Mesothelial cell of epicardium (in vitro differentiated cells): ENCODE results near the gene RSPO4. TPM values are rescaled to one million over a fixed set of nuclear protein-coding genes. Genes with fewer than 3 reads are reported as not detected.

Experiments
- DNase-seq, 2 experiments: peaks; one replicate each; pipeline ENCODE4 v3.0.0; 2021; ENCODE audit warnings: low spot score in 2 of 2; ENCODE audit not compliant: unreplicated experiment in 2 of 2
- H3K27ac Mint-ChIP-seq: 2 replicates; pipeline ENCODE4 v1.8.0; 2021; ENCODE audit warnings: mixed read lengths
- H3K27me3 Mint-ChIP-seq: 2 replicates; pipeline ENCODE4 v1.8.0; 2021; ENCODE audit warnings: low read depth, mixed read lengths
- H3K36me3 Mint-ChIP-seq: 2 replicates; pipeline ENCODE4 v1.8.0; 2021; ENCODE audit warnings: mixed read lengths
- H3K4me1 Mint-ChIP-seq: 2 replicates; pipeline ENCODE4 v1.8.0; 2021; ENCODE audit warnings: mixed read lengths
- H3K4me3 Mint-ChIP-seq: 2 replicates; pipeline ENCODE4 v1.8.0; 2021; ENCODE audit warnings: mild to moderate bottlenecking, moderate library complexity, mixed read lengths
- H3K9me3 Mint-ChIP-seq: 2 replicates; pipeline ENCODE4 v1.8.0; 2021; ENCODE audit warnings: mixed read lengths
- total RNA-seq: library from RNA; stranded (reverse); gene quantifications from 3 replicates; pipeline ENCODE4 v1.2.1, GENCODE V29; 2021
- TF ChIP-seq, protein P1 (sequence below): fragments of 200-600 bp; sonication (generic); IDR thresholded peaks from one replicate; pipeline ENCODE4 v1.5.0; 2021; ENCODE audit warnings: antibody characterized with exemption; ENCODE audit not compliant: unreplicated experiment

Gene RSPO4
- total RNA-seq, 1 donor from 2014 or later, result 8.9 TPM

- TF ChIP-seq, protein P1, sequence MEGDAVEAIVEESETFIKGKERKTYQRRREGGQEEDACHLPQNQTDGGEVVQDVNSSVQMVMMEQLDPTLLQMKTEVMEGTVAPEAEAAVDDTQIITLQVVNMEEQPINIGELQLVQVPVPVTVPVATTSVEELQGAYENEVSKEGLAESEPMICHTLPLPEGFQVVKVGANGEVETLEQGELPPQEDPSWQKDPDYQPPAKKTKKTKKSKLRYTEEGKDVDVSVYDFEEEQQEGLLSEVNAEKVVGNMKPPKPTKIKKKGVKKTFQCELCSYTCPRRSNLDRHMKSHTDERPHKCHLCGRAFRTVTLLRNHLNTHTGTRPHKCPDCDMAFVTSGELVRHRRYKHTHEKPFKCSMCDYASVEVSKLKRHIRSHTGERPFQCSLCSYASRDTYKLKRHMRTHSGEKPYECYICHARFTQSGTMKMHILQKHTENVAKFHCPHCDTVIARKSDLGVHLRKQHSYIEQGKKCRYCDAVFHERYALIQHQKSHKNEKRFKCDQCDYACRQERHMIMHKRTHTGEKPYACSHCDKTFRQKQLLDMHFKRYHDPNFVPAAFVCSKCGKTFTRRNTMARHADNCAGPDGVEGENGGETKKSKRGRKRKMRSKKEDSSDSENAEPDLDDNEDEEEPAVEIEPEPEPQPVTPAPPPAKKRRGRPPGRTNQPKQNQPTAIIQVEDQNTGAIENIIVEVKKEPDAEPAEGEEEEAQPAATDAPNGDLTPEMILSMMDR, result no peak
- no peak overlapping the region for H3K4me3 Mint-ChIP-seq
- no peaks in the 10 kb centered on the region for H3K4me1 Mint-ChIP-seq
- no peaks in the 10 kb centered on the region for H3K36me3 Mint-ChIP-seq
- no peak overlapping the region for H3K27ac Mint-ChIP-seq
- no peak for DNase-seq
- H3K9me3 Mint-ChIP-seq, result no peaks in the 10 kb centered on the region
- H3K27me3 Mint-ChIP-seq, result peaks cover 17% of the 10 kb centered on the region
Observed at GRCh38 chr20:1022871-1023270, 20.8 kb upstream of the RSPO4 start.

GRCh38 chr20:1020614-1021013, 18.5 kb upstream of the RSPO4 start:
- Mint-ChIP-seq H3K4me3 (no peak overlapping the region), H3K27ac (no peak overlapping the region), H3K4me1 (no peaks in the 10 kb centered on the region), H3K36me3 (no peaks in the 10 kb centered on the region), H3K9me3 (no peaks in the 10 kb centered on the region), H3K27me3 (peaks cover 20% of the 10 kb centered on the region)
- no peak for DNase-seq
- TF ChIP-seq, protein P1, result no peak

- H3K9me3 Mint-ChIP-seq, result no peaks in the 10 kb centered on the region
- H3K27me3 Mint-ChIP-seq, result peaks cover 21% of the 10 kb centered on the region
- no peak overlapping the region for H3K4me3 Mint-ChIP-seq
- no peak for DNase-seq
- no peak overlapping the region for H3K27ac Mint-ChIP-seq
- no peaks in the 10 kb centered on the region for H3K4me1 Mint-ChIP-seq
- H3K36me3 Mint-ChIP-seq, result no peaks in the 10 kb centered on the region
- TF ChIP-seq, protein P1, result no peak
Observed at GRCh38 chr20:1019344-1019743, 17.2 kb upstream of the RSPO4 start.

DNA sequence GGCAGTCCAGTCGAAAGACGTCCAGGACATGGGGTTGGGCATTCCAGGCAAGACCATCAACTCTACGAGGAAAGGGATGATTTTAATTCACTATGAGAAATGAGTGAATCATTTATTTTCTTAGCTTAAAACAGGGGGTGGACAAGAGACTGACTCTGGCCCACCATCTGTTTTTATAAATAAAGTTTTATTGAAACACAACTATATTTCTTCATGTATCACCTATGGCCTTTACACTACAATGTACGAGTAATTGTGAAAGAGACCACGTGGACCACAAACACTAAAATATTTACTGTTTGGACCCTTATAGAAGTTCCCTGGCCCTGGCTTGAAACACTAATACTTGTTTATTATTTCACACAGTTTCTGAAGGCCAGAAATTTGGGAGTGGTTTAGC, 15.6 kb upstream of the RSPO4 start:
- no peak for DNase-seq
- H3K9me3 Mint-ChIP-seq, result no peaks in the 10 kb centered on the region
- no peak overlapping the region for H3K4me3 Mint-ChIP-seq
- H3K4me1 Mint-ChIP-seq, result no peaks in the 10 kb centered on the region
- TF ChIP-seq, protein P1, result no peak
- no peak overlapping the region for H3K27ac Mint-ChIP-seq
- no peaks in the 10 kb centered on the region for H3K36me3 Mint-ChIP-seq
- peaks cover 20% of the 10 kb centered on the region for H3K27me3 Mint-ChIP-seq

GRCh38 chr20:1015181-1015580, 13.1 kb upstream of the RSPO4 start:
- H3K4me3 Mint-ChIP-seq, result no peak overlapping the region
- TF ChIP-seq, protein P1, result no peak
- H3K9me3 Mint-ChIP-seq, result no peaks in the 10 kb centered on the region
- H3K27ac Mint-ChIP-seq, result no peak overlapping the region
- no peaks in the 10 kb centered on the region for H3K36me3 Mint-ChIP-seq
- H3K4me1 Mint-ChIP-seq, result no peaks in the 10 kb centered on the region
- peaks cover 23% of the 10 kb centered on the region for H3K27me3 Mint-ChIP-seq
- DNase-seq, result no peak

DNA sequence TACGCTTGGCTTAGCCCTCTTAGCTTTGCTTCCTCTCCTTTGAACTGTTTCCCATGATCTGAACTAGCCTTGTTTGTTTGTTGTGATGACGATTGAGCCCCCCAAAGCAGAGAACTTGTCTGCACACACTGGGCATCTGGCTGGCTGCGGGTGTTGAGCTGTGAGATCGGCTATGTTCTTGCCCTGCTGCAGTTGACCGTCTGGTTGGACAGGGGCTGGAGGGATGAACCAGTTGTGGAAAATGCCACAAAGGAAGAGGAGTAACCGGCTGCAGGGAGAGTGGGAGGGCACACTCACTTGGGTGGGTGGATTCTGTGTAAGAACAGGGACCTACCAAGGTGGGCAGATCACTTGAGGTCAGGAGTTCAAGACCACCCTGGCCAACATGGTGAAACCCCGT, 12.4 kb upstream of the RSPO4 start:
- H3K27ac Mint-ChIP-seq, result no peak overlapping the region
- no peaks in the 10 kb centered on the region for H3K9me3 Mint-ChIP-seq

More for the DNA sequence above, 12.4 kb upstream of the RSPO4 start:
- no peaks in the 10 kb centered on the region for H3K36me3 Mint-ChIP-seq
- H3K4me3 Mint-ChIP-seq, result no peak overlapping the region
- no peaks in the 10 kb centered on the region for H3K4me1 Mint-ChIP-seq
- H3K27me3 Mint-ChIP-seq, result peaks cover 24% of the 10 kb centered on the region
- DNase-seq, result no peak
- TF ChIP-seq, protein P1, result no peak
